ENCODE data around the gene MLF2. TPM values are rescaled to one million over a fixed set of nuclear protein-coding genes. Genes with fewer than 3 reads are reported as not detected.
A peak's percentile ranks its signal among the peaks of the same experiment; 100 is the strongest.

The MLF2 gene
- total RNA-seq, 1 donor: 229 TPM

DNA sequence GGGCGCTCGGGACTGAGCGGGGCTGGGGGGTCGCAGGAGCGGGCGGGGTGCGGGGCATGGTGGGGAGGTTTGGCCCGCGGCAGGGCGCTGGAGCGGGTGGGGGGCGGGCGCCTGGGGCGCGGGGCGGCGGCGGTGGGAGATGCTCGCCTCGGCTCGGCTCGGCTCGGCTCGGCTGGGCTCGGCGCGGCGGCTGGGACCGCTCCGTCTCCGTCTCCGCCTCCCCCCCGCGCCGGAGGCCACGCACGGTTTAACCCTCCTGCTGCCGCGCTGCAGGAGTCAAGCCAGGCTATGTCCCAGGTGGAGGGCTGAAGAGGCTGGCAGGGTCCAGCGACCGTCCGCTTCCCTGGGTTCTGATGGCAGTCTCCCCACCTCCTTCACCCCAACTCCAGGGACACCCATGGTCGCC lies 52.3 kb downstream of the MLF2 start, which contains the start of gene PIANP:
Gene PIANP, minus strand, starts transcription at position 170 of the 406 bp plus-strand sequence. CDS start 2,754 bp downstream, outside the sequence.
- peak within 1 kb of the TSS; percentile 56 for H3K4me3 ChIP-seq (ENCODE audit: low read depth, low read length)
- DNase-seq (ENCODE audit: low read depth): peak; percentile 20
- TF ChIP-seq, protein P1, sequence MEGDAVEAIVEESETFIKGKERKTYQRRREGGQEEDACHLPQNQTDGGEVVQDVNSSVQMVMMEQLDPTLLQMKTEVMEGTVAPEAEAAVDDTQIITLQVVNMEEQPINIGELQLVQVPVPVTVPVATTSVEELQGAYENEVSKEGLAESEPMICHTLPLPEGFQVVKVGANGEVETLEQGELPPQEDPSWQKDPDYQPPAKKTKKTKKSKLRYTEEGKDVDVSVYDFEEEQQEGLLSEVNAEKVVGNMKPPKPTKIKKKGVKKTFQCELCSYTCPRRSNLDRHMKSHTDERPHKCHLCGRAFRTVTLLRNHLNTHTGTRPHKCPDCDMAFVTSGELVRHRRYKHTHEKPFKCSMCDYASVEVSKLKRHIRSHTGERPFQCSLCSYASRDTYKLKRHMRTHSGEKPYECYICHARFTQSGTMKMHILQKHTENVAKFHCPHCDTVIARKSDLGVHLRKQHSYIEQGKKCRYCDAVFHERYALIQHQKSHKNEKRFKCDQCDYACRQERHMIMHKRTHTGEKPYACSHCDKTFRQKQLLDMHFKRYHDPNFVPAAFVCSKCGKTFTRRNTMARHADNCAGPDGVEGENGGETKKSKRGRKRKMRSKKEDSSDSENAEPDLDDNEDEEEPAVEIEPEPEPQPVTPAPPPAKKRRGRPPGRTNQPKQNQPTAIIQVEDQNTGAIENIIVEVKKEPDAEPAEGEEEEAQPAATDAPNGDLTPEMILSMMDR (IDR thresholded peaks at IDR 0.05; ENCODE audit: insufficient read depth, low read depth, low read length): no peak

- no peak for DNase-seq (ENCODE audit: low read depth)
Observed at GRCh38 chr12:6699989-6700645, 52.8 kb downstream of the MLF2 start.

GRCh38 chr12:6699259-6699988 lies 53.5 kb downstream of the MLF2 start:
- no peak for DNase-seq (ENCODE audit: low read depth)
- TF ChIP-seq, protein P1 (IDR thresholded peaks at IDR 0.05; ENCODE audit: insufficient read depth, low read depth, low read length): no peak
- H3K4me3 ChIP-seq (ENCODE audit: low read depth, low read length): peak overlapping the region; percentile 56

More at GRCh38 chr12:6699989-6700645, 52.8 kb downstream of the MLF2 start:
- TF ChIP-seq, protein P1 (IDR thresholded peaks at IDR 0.05; ENCODE audit: insufficient read depth, low read depth, low read length): no peak
- H3K4me3 ChIP-seq (ENCODE audit: low read depth, low read length): peak overlapping the region; percentile 56

DNA sequence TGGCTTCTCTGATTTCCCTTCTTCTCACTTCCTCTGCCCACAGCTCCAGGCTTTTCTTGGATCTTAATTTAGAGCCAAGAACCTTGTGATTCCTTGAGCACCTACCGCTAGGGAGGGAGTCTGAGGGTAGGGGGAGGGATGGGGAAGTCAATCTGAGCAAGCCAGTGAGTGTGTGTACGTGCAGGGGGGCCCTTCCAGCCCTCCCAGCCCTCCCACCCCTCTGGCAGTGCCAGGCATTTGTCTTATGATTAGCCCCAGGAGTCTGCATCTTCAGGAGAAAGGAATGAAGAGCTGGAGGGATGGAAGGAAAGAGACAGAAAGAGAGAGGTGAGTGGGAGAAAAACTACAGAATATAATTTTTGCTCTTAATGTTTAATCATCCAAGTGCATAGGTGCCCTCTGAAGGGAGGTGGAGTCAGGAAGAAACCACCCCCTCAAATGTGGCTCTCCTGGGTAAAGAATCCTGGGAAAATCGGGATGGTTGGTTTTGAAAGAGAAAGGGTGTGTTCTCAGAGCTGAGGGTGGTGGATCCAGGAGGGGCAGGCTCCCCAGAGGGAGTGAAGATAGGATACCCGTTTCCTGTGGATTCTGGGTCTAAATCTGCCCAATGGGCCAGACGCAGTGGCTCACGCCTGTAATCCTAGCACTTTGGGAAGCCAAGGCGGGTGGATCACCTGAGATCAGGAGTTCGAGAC lies 54.4 kb downstream of the MLF2 start:
- no peak for DNase-seq (ENCODE audit: low read depth)
- no peak overlapping the region for H3K4me3 ChIP-seq (ENCODE audit: low read depth, low read length)
- TF ChIP-seq, protein P1 (IDR thresholded peaks at IDR 0.05; ENCODE audit: insufficient read depth, low read depth, low read length): no peak

Small RNA genes lying within 50 kb of the gene (small RNA-seq; reads per million reads assigned to genes)
- gene RNU6-781P: not detected

Other genes starting within 250 kb of the MLF2 start
- 6,118 and 7,175 TPM in 2 replicates for gene GAPDH, start 218.6 kb downstream of the MLF2 start, total RNA-seq
- 9.9 and 11.9 TPM in 2 replicates for gene IFFO1, start 197.1 kb downstream of the MLF2 start, total RNA-seq
- 25.4 and 26.8 TPM in 2 replicates for gene NOP2, start 184.8 kb downstream of the MLF2 start, total RNA-seq
- 231 and 240 TPM in 2 replicates for gene CHD4, start 145.8 kb downstream of the MLF2 start, total RNA-seq
- gene LPAR5, start 117.2 kb downstream of the MLF2 start, total RNA-seq: not detected in 2 replicates
- gene ACRBP, start 105.7 kb downstream of the MLF2 start, total RNA-seq: 0.64 TPM in 1 of 2 replicates, not detected in the other
- gene ING4, start 90.0 kb downstream of the MLF2 start, total RNA-seq: 23.8 and 25.5 TPM in 2 replicates
- gene ZNF384, start 63.8 kb downstream of the MLF2 start, total RNA-seq: 19.4 and 20.3 TPM in 2 replicates
- gene PIANP, start 52.3 kb downstream of the MLF2 start, total RNA-seq: not detected in 2 replicates
- 71.8 and 79.9 TPM in 2 replicates for gene COPS7A, start 29.1 kb downstream of the MLF2 start, total RNA-seq
- gene PTMS, start 13.2 kb upstream of the MLF2 start, total RNA-seq: 150 and 167 TPM in 2 replicates
- 0.43 and 0.64 TPM in 2 replicates for gene LAG3, start 19.4 kb upstream of the MLF2 start, total RNA-seq
- gene CD4, start 36.4 kb upstream of the MLF2 start, total RNA-seq: 1.7 and 1.9 TPM in 2 replicates
- gene GPR162, start 68.7 kb upstream of the MLF2 start, total RNA-seq: 2.6 and 3.0 TPM in 2 replicates
- gene P3H3, start 75.3 kb upstream of the MLF2 start, total RNA-seq: 91.1 and 117 TPM in 2 replicates
- gene GNB3, start 87.8 kb upstream of the MLF2 start, total RNA-seq: 1.7 and 3.9 TPM in 2 replicates
- gene CDCA3, start 98.1 kb upstream of the MLF2 start, total RNA-seq: 18.4 and 21.2 TPM in 2 replicates
- 91.5 and 96.7 TPM in 2 replicates for gene USP5, start 99.0 kb upstream of the MLF2 start, total RNA-seq
- 620 and 695 TPM in 2 replicates for gene TPI1, start 114.4 kb upstream of the MLF2 start, total RNA-seq
- gene SPSB2, start 120.2 kb upstream of the MLF2 start, total RNA-seq: 6.0 and 8.7 TPM in 2 replicates
- gene LRRC23, start 151.7 kb upstream of the MLF2 start, total RNA-seq: 4.7 and 5.5 TPM in 2 replicates
- 3.5 and 5.2 TPM in 2 replicates for gene ENO2, start 161.4 kb upstream of the MLF2 start, total RNA-seq
- gene ATN1, start 174.8 kb upstream of the MLF2 start, total RNA-seq: 11.3 and 16.4 TPM in 2 replicates
- gene RNU7-1, start 190.7 kb upstream of the MLF2 start, total RNA-seq: not detected in 2 replicates
- gene C12orf57, start 190.9 kb upstream of the MLF2 start, total RNA-seq: 94.7 and 96.7 TPM in 2 replicates
- gene PTPN6, start 198.2 kb upstream of the MLF2 start, total RNA-seq: not detected in 2 replicates
- gene PHB2, start 217.5 kb upstream of the MLF2 start, total RNA-seq: 143 and 155 TPM in 2 replicates
- 32.9 and 44.9 TPM in 2 replicates for gene EMG1, start 217.8 kb upstream of the MLF2 start, total RNA-seq

All from fibroblast of villous mesenchyme (primary cell).